ENCODE data around the gene FYTTD1.

GRCh38 chr3:197802779-197803459, 53.2 kb downstream of the FYTTD1 start:
- TF ChIP-seq CTCF (IDR thresholded peaks at IDR 0.05): no peak
- TF ChIP-seq ZFX (IDR thresholded peaks at IDR 0.05; ENCODE audit: borderline replicate concordance): no peak
